IPS DF 6.9 (cell line): ENCODE measurements around the gene FBRS.
"Not testable (repeated sequence)": the region's sequence is repeated elsewhere in the genome, so short reads cannot be mapped to it uniquely, and the experiment has no call there.

ENCODE experiments used
- DNase-seq: peaks from one replicate; pipeline ENCODE4 v3.0.0-alpha.2; 2013; ENCODE audit warnings: low read depth, low spot score
- H3K27ac ChIP-seq: one replicate; pipeline ENCODE4 v1.5.1; 2013; ENCODE audit warnings: low read length, control low read depth
- H3K27me3 ChIP-seq: 2 replicates; pipeline ENCODE4 v1.6.1; 2013; ENCODE audit warnings: mild to moderate bottlenecking, low read length; ENCODE audit not compliant: control insufficient read depth, insufficient read depth
- H3K36me3 ChIP-seq: 2 replicates; pipeline ENCODE4 v1.6.1; 2013; ENCODE audit warnings: low read length; ENCODE audit not compliant: control insufficient read depth, insufficient read depth
- H3K4me1 ChIP-seq: 2 replicates; pipeline ENCODE4 v1.6.1; 2013; ENCODE audit warnings: low read length; ENCODE audit not compliant: control insufficient read depth, insufficient read depth
- H3K4me3 ChIP-seq: 2 replicates; pipeline ENCODE4 v1.5.1; 2013; ENCODE audit warnings: mild to moderate bottlenecking, low read length
- H3K9me3 ChIP-seq: 2 replicates; pipeline ENCODE4 v1.6.1; 2013; ENCODE audit warnings: low read length, inconsistent platforms; ENCODE audit not compliant: control insufficient read depth, insufficient read depth
- WGBS: extraction: QIAGEN DNeasy Blood & Tissue Kit; methylation state at CpG from one replicate; pipeline ENCODE4 v1.1.7; 2013; ENCODE audit warnings: mixed read lengths, missing lambda C conversion rate; ENCODE audit not compliant: insufficient read length, insufficient coverage; 5-methylcytosine and 5-hydroxymethylcytosine counted together

FBRS gene

GRCh38 chr16:30700491-30700890 lies 42.3 kb downstream of the FBRS start:
- no peak for DNase-seq
- peaks cover 15% of the 10 kb centered on the region for H3K36me3 ChIP-seq
- no CpG with 5 or more reads among the region's 9 CpGs for WGBS
- H3K4me1 ChIP-seq: peaks cover 1% of the 10 kb centered on the region
- H3K27me3 ChIP-seq: no peaks in the 10 kb centered on the region
- H3K9me3 ChIP-seq: no peaks in the 10 kb centered on the region
- no peak overlapping the region for H3K4me3 ChIP-seq
- H3K27ac ChIP-seq: no peak overlapping the region

DNA sequence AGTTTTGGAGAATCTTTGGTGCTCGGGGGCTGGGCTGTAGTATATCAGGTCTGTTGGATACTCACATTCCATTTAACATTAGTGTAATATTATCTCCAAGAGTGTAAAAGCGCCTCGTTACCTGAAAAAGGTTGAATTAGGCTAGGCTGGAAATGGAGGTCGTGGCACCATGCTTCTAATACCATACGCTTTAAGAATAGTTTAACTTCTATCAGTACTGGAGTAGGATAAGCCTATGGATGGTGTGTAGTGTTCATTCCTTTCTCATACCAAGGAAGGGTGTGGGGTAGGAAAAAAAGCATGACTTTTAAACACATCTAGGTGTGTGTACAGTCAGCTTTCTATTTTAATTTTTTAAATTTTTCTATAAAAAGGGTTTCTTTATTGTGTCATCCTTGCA lies 42.7 kb downstream of the FBRS start:
- Histone ChIP-seq H3K4me1 (peaks cover 1% of the 10 kb centered on the region), H3K36me3 (peaks cover 15% of the 10 kb centered on the region), H3K27ac (no peak overlapping the region), H3K4me3 (no peak overlapping the region), H3K9me3 (no peaks in the 10 kb centered on the region), H3K27me3 (no peaks in the 10 kb centered on the region)
- WGBS: no CpG with 5 or more reads among the region's 5 CpGs
- DNase-seq: no peak

DNA sequence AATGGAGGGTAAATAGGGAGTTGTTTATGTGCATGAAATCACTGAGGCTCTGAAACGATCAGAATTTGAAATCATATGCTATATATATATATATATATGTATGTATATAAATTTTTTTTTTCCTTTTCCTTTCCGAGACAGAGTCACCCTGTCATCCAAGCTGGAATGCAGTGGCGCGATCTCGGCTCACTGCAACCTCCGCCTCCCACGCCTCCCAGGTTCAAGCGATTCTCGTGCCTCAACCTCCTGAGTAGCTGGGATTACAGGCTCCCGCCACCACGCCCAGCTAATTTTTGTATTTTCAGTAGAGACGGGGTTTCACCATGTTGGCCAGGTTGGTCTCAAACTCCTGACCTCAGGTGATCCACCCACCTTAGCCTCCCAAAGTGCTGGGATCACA lies 44.8 kb downstream of the FBRS start:
- H3K36me3 ChIP-seq: peaks cover 32% of the 10 kb centered on the region
- not testable (repeated sequence) for DNase-seq, H3K4me1 ChIP-seq, H3K9me3 ChIP-seq, H3K4me3 ChIP-seq, H3K27me3 ChIP-seq, H3K27ac ChIP-seq
- no CpG with 5 or more reads among the region's 12 CpGs for WGBS

GRCh38 chr16:30703971-30704370 lies 45.7 kb downstream of the FBRS start:
- no peak for DNase-seq
- WGBS: no CpG with 5 or more reads among the region's 10 CpGs
- Histone ChIP-seq H3K9me3 (no peaks in the 10 kb centered on the region), H3K4me3 (no peak overlapping the region), H3K4me1 (peaks cover 1% of the 10 kb centered on the region), H3K27ac (no peak overlapping the region), H3K27me3 (no peaks in the 10 kb centered on the region), H3K36me3 (peaks cover 36% of the 10 kb centered on the region)

DNA sequence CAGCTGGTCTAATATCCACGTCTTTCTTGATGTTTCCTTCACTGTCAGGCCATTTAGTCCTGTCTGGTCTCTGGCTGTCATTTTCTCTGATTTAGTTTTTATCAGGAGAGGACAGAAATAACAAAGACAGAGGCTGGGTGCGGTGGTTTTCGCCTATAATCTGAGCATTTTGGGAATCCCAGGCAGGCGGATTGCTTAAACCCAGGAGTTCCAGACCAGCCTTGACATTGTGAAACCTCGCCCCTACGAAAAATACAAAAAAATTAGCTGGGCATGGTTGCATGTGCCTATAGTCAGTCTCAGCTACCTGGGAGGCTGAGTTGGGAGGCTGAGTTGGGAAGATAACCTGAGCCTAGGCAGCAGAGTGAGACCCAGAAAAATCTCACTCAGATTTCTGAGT lies 47.8 kb downstream of the FBRS start:
- H3K4me1 ChIP-seq: no peaks in the 10 kb centered on the region
- H3K9me3 ChIP-seq: no peaks in the 10 kb centered on the region
- no peaks in the 10 kb centered on the region for H3K27me3 ChIP-seq
- WGBS: no CpG with 5 or more reads among the region's 6 CpGs
- peaks cover 50% of the 10 kb centered on the region for H3K36me3 ChIP-seq
- H3K27ac ChIP-seq: no peak overlapping the region
- H3K4me3 ChIP-seq: no peak overlapping the region
- DNase-seq: no peak

DNA sequence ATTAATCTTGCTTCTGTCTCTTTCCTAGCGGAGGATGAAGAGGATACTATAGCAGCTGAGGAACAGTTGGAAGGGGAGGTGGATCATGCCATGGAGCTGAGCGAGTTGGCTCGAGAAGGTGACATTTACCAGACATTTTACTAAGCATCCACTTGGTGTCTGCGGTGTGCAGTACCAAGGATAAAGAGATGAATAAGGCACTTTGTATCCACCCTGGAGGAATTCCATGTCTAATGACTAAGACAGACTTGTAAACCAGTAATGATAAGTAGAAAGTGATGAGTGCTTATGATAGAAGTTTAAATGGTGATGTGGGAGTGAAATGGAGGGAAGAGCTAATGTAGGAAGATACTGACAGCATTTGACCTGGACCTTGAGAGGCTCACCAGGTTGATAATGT lies 52.7 kb downstream of the FBRS start:
- Histone ChIP-seq H3K9me3 (no peaks in the 10 kb centered on the region), H3K4me3 (no peak overlapping the region), H3K27ac (no peak overlapping the region), H3K36me3 (peaks cover 74% of the 10 kb centered on the region), H3K4me1 (no peaks in the 10 kb centered on the region), H3K27me3 (no peaks in the 10 kb centered on the region)
- WGBS: no CpG with 5 or more reads among the region's 4 CpGs
- no peak for DNase-seq

DNA sequence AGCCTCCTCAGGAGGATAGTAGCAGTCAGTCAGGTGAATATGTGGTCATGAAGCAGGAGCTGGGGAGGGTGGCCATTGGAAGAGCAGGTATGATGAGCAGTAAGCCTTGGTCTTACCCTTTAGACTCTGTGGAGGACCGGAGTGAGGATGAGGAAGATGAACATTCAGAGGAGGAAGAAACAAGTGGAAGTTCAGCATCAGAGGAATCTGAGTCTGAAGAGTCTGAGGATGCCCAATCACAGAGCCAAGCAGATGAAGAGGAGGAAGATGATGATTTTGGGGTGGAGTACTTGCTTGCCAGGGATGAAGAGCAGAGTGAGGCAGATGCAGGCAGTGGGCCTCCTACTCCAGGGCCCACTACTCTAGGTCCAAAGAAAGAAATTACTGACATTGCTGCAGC lies 53.5 kb downstream of the FBRS start:
- no peak for DNase-seq
- no CpG with 5 or more reads among the region's 1 CpG for WGBS
- H3K4me3 ChIP-seq: no peak overlapping the region

DNA sequence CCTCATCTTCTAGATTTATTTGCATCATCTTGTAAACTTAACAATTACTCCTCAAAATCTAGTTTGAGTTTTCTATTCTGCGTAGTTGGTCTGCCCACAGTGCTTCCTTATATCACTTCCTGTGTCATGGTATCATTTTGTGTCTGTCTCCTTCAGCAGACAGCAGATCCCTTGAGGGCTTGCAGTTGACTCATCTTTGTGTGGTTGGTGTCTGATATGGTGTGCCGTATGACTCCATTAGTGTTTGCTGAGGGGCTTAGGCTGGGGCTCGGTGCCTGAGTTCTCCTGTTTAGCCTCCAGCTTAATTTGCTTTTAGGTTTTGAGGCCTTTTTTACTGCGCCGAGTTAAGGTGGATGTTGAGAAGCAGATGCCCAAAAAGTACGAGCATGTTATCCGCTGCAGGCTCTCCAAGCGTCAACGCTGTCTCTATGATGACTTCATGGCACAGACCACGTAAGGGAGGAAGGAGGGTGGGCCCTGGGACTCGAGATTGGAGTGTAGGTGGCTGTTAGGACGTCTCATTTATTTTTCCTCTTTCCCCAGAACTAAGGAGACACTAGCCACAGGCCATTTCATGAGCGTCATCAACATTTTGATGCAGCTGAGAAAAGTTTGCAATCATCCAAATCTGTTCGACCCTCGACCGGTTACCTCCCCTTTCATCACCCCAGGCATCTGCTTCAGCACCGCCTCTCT lies 57.7 kb downstream of the FBRS start:
- Histone ChIP-seq H3K27ac (no peak overlapping the region), H3K27me3 (no peaks in the 10 kb centered on the region), H3K4me1 (no peaks in the 10 kb centered on the region), H3K9me3 (no peaks in the 10 kb centered on the region), H3K4me3 (no peak overlapping the region), H3K36me3 (peaks cover 54% of the 10 kb centered on the region)
- no peak for DNase-seq
- WGBS: no CpG with 5 or more reads among the region's 17 CpGs

More for the DNA sequence above, 53.5 kb downstream of the FBRS start:
- no peaks in the 10 kb centered on the region for H3K4me1 ChIP-seq
- H3K36me3 ChIP-seq: peaks cover 75% of the 10 kb centered on the region
- no peak overlapping the region for H3K27ac ChIP-seq
- H3K9me3 ChIP-seq: no peaks in the 10 kb centered on the region
- H3K27me3 ChIP-seq: no peaks in the 10 kb centered on the region

DNA sequence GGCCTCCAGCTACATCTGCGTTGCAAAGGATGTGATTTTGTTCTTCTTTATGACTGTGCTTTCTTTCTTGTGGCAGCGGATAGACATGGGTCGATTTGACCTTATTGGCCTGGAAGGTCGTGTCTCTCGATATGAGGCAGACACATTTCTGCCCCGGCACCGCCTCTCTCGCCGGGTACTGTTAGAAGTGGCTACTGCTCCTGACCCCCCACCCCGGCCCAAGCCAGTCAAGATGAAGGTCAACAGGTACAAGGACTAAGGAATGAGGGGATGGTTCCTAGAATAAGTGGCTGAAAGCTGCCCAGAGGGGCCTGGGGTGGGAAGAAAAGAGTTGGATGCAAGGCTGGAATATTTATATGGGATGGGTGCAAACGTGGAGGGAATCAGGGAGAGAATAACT lies 61.9 kb downstream of the FBRS start:
- peaks cover 60% of the 10 kb centered on the region for H3K36me3 ChIP-seq
- no peaks in the 10 kb centered on the region for H3K9me3 ChIP-seq
- H3K4me3 ChIP-seq: no peak overlapping the region
- no CpG with 5 or more reads among the region's 11 CpGs for WGBS
- no peaks in the 10 kb centered on the region; the same call in 1 of the 2 replicates for H3K4me1 ChIP-seq
- H3K27ac ChIP-seq: no peak overlapping the region
- no peak for DNase-seq
- H3K27me3 ChIP-seq: no peaks in the 10 kb centered on the region
